Measurements from ENCODE around the gene AS3MT.

DNA sequence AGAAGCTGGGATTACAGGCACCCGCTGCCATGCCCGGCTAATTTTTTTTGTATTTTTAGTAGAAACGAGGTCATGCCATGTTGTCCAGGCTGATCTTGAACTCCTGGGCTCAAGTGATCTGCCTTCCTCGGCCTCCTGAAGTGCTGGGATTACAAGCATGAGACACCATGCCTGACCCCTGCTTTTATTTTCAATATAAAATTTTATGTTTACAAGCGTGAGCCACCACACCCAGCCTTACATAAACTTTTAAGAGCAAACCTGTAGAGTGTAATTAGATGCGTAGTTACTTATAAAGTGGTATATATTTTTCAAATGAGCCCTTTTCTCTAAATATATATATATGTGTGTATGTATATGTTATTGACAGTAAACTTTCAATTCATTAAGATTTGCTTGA is 57.6 kb downstream of the AS3MT start:
- TF ChIP-seq, protein P1, sequence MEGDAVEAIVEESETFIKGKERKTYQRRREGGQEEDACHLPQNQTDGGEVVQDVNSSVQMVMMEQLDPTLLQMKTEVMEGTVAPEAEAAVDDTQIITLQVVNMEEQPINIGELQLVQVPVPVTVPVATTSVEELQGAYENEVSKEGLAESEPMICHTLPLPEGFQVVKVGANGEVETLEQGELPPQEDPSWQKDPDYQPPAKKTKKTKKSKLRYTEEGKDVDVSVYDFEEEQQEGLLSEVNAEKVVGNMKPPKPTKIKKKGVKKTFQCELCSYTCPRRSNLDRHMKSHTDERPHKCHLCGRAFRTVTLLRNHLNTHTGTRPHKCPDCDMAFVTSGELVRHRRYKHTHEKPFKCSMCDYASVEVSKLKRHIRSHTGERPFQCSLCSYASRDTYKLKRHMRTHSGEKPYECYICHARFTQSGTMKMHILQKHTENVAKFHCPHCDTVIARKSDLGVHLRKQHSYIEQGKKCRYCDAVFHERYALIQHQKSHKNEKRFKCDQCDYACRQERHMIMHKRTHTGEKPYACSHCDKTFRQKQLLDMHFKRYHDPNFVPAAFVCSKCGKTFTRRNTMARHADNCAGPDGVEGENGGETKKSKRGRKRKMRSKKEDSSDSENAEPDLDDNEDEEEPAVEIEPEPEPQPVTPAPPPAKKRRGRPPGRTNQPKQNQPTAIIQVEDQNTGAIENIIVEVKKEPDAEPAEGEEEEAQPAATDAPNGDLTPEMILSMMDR (IDR thresholded peaks at IDR 0.05), result no peak
- TF ChIP-seq EP300 (IDR thresholded peaks at IDR 0.05), result no peak
- no peak for TF ChIP-seq POLR2A (IDR thresholded peaks at IDR 0.05)

Measured in ovary (tissue), 3 donors.